AG09309 (cell line): ENCODE measurements around the gene TMA7.

Source experiments
- DNase-seq: peaks from one replicate; pipeline ENCODE4 v3.0.0-alpha.2; 2010; ENCODE audit warnings: low read depth
- H3K4me3 ChIP-seq: 2 replicates; pipeline ENCODE4 v1.5.1; 2011; ENCODE audit warnings: mild to moderate bottlenecking, low read depth, low read length, moderate library complexity; ENCODE audit not compliant: control insufficient read depth
- CTCF ChIP-seq: IDR thresholded peaks from 2 replicates; pipeline ENCODE4 v1.5.1; 2011; ENCODE audit warnings: mild to moderate bottlenecking, low read depth, low read length, inconsistent platforms; ENCODE audit not compliant: insufficient read depth, control insufficient read depth; ENCODE audit errors: missing control alignments

TMA7 gene

GRCh38 chr3:48422681-48423080 lies 17.4 kb upstream of the TMA7 start:
- H3K4me3 ChIP-seq, result no peak overlapping the region
- no peak for DNase-seq
- no peak for TF ChIP-seq CTCF

GRCh38 chr3:48423241-48423882 lies 16.7 kb upstream of the TMA7 start:
- TF ChIP-seq CTCF, result no peak
- DNase-seq, result no peak

GRCh38 chr3:48423883-48424695 lies 16.0 kb upstream of the TMA7 start:
- DNase-seq, result no peak
- H3K4me3 ChIP-seq, result no peak overlapping the region
- TF ChIP-seq CTCF, result no peak

More at GRCh38 chr3:48423241-48423882, 16.7 kb upstream of the TMA7 start:
- no peak overlapping the region for H3K4me3 ChIP-seq

GRCh38 chr3:48425281-48425812 lies 14.7 kb upstream of the TMA7 start:
- no peak overlapping the region for H3K4me3 ChIP-seq
- no peak for TF ChIP-seq CTCF
- DNase-seq, result no peak

GRCh38 chr3:48426401-48426909 lies 13.6 kb upstream of the TMA7 start:
- no peak for DNase-seq
- TF ChIP-seq CTCF, result no peak
- no peak overlapping the region for H3K4me3 ChIP-seq

- H3K4me3 ChIP-seq, result no peak overlapping the region
- DNase-seq, result no peak
- TF ChIP-seq CTCF, result no peak
Measured at GRCh38 chr3:48426944-48427629, 13.0 kb upstream of the TMA7 start.
